NCI-H526 (cell line): ENCODE results near the gene ANKRD36C.
"Not testable (repeated sequence)": the region's sequence is repeated elsewhere in the genome, so short reads cannot be mapped to it uniquely, and the experiment has no call there.

ENCODE experiments used
- DNase-seq, 2 experiments: peaks; one replicate each; lab custom pipeline; 2025; lab: John Stamatoyannopoulos, UW

The ANKRD36C gene

DNA sequence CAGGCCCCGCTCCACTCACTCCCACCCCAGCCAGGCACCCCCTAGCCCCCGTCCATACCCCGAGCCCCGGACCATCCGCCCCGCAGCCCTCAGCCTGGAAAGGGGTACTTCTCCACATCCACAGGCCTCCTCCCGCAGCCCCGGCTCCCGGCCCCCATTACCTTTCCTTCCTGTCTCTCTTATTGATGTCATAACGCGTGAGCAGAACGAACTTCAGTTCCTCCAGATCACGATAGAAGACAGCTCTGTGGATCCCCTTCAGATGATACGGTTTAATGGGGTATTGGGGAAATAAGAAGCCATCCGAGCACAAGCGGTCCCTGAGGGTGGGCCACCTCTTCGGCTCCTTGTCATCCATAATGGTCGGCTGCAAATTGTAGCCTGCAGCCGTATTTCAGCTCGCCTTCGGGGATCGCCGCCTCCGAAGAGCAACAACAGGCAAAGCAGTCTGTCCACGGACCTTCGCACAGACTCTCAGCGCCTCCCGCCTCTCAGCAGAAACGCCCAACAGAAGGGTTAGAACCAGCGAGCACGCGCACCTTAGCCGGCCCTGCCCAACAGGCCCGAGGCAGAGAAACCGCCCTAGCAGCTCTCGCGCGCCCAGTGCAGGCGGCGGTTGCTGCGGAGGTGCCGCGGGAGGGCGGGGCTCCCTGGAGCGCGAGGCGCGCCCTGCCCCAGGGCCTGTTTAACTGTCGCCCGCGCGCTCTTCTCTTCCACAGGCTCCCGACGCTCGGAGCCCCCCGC is at the start of gene ANKRD36C:
TSS of gene ANKRD36C (minus strand) at position 474 of the 744 bp plus-strand sequence. CDS start at position 358, 116 bp downstream.
- DNase-seq: not testable (repeated sequence)

DNA sequence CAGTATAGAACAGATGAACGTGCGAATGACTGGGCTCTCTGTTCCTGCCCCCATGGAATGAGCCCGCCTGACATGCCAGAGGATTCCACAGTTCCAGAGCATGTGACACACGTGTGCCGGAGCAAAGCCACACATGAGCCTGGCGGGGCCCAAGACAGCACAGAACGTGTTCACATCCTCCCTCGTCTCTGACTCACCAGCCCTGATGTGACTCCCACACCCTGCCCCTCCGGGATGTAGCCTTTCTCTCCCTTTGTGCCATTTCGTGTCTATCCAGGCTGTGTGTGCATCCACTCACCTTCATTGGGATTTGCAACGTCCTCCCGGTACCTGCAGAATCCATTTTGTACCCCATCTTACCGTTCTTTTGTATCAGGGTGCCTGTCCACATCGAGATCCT is 43.9 kb upstream of the ANKRD36C start:
- not testable (repeated sequence) for DNase-seq

DNA sequence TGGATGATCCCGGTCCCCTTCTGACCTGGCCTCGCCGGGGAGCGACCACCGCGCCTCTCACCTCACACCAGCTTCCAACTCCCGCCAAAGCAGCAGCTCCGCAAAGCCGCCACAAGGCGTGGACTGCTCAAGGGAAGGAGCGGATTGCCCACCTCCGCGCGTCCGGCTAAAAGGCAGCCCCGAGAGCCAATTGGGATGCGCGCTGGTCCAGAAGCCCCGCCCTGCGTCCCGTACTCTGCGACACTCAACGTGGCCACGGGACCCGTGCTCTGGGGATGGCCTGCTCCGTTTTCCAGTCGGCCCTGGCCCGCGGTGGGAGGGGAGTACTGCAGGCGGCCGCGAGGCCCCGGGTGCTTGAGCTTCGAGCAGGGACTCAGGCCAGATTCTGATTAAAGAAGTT is 43.2 kb upstream of the ANKRD36C start, which contains the start of gene GPAT2:
TSS of gene GPAT2 (minus strand) at position 125 of the 400 bp plus-strand sequence. CDS start 2,557 bp downstream, outside the sequence.
- DNase-seq: not testable (repeated sequence)

DNA sequence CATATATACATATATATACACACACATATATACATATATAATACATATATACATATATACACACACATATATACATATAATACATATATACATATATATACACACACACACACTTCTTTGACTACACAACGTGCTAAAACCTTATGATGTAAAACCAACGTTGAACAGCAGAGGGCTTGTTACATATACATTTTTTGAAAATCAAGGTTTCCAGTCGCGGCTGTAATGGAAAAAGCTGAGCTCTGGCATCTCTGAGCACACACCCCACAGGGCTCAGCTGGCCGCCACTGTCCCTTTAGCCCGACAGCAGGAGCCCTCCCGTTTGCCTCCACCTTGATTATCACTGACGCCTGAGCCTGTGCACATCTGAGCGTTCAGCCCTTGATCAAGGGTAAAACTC is 42.4 kb upstream of the ANKRD36C start:
- not testable (repeated sequence) for DNase-seq

DNA sequence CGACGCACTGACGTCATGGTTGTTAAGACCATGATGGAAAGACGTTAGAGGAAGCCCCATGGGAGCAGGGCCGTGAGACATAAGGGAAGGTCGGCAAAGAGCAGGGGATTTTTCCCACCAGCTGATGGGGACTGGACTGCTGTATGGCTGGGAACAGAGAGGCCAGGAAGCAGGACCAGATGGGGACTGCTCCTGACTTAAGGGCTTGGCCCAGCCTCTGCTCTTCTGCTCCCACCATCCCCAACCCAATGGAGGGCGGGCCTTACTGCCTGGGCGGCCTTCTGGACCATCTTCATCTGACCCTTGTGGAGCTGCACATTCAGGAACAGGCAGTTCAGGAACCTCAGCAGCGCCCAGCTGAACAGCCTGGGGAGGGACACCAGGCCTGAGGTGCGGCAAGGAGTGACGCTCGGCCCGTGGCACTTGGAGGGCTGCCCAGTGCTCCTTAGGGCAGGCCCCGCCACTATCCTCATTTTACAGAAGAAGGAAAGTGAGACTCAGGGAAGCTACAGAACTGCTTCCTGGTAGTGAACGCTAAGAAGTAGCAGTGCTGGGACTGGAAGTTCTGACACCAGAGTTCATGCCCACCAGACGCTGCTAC is 36.2 kb upstream of the ANKRD36C start:
- not testable (repeated sequence) for DNase-seq

DNA sequence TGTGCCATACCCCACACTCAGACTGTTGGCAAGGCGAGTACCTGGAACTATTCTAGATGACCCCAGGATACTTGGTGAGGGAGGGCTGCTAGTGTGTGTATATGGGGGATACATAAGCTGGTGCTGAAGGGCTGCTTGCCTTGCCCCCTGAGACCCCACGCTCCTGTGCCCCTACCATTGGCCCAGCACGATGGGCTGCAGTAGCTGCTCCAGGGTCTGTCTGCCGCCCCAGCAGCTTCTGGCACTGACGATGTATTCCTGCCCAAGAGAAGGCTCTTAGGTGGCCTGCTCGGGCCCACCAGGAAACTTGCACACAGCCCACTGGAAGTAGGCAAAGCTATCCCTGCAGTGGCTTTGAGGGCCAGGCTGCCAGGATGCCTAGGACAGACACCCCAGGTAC is 34.1 kb upstream of the ANKRD36C start:
- DNase-seq: not testable (repeated sequence)

DNA sequence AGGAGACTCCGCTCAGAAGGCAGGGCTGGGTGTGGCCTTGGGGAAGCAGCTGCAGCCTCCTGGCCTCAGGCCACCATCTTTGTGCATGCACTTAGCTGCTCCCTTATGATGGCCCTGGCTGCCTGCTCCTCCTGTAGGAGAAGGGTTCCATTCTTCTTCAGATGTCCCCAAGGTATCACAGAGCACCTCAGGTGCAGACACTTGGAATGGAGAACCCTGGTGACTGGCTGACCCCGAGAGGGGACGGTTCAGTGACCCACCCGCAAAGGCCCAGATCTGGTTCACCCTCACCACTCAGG is 33.5 kb upstream of the ANKRD36C start:
- no peak for DNase-seq

DNA sequence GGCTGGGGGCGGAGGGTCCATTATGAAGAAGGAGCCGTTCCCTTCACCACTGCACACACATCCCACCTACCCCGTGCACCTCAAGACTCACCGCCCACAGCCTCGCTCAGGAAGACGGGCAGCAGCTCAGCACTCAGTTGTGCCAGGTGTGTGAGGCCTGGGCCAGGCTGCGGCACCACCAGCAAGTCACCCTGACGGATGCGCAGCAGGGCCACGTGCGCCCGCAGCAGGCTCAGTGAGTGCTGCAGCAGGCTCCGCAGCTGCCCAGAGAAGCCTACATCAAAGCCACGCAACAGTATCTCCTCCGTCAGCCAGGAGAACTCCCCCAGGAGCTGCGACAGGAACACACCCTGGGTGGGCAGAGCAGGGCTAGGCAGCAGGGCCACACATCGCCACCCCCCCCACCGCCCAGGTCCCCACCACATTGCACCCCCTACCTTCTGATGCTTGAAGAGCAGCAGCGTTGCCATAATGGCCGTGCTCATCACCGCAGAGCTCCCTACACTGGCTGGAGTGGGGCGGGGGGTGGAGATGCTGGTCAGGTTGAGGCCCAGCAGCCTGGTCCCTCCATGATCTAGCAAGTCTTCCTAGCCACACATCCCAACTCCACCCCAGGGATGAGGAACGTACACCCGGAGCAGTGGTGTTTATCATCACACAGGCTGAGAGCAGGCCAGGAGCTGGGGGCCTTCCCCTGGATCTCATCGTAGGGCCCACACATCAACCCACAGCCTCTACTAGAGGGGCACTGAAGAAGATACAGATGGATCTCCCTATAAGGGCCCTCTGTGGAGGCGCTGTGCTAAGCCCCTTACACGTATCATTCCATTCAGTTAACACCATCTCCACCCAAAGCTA is 32.9 kb upstream of the ANKRD36C start:
- no peak for DNase-seq

DNA sequence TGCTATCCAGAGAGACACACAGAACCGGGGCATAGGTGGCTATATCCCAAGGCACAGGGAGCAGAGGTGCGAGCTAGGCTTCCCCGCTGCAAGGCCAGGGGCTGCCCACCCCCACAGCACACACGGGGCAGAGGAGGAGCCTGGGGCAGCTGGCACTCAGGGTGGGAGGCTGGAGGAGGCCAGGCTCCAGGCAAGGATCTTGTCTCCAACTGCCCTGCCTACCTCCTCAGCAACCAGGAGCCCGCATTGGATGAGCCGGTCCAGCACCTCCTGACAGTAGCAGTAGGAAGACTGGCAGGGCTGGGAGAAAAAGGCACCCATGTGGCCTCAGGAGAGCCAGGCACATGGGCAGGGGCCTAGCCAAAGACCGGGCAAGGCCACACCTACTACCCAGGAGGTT is 32.1 kb upstream of the ANKRD36C start:
- not testable (repeated sequence) for DNase-seq

DNA sequence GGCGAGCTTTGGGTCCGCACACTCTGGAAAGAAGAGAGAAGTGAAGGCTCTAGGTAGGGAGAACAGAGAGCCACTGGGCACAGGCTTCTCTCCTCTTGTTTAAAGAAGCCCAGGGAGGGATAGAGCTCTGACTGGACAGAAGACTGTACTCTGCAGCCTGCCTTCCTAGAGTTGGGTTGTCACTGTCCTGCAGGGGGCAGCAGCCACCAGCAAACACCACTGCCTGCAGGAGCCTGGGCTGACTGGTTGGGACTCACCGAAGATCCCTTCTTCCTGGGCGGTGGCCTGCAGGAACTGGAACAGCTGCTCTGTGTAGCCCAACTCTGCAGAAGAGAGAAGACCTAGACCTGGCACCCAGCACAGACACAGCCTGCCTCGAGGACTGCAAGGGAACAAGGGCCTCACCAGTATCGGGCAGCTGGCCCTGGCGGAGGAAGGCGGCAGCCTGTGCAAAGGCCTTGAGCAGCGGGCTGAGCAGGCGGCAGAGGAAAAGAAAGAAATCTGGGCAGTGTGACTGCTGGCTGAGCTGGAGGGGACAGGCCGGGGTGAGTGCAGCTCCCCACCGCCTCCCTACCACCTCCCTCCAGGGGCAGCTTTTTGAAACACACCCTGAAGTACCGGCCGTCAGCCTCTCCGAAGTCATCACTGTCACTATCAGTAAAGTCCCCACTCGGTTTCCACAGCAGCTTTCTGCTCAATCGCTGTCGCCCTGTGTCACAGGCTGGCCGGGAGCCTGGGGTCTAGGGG is 31.2 kb upstream of the ANKRD36C start:
- DNase-seq: not testable (repeated sequence)

DNA sequence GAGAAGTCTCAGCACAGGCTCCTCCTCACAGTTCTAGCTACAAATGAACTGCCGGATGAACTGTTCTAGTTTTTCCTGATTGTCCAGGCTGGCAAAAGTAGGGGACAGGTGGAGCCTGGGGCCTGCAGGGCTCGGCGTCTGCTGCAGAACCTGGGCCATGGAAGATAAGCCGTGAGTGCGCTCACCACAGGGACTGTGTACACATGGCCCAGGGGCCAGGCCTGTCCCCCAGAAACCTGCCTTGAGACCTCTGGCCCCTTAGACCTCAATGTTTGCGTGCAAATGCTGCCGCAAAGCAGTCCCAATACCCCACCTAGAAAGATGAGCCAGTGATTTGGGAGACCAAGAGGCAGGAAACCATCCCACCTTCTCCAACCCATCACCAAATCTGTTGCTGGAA is 30.5 kb upstream of the ANKRD36C start:
- DNase-seq: not testable (repeated sequence)

DNA sequence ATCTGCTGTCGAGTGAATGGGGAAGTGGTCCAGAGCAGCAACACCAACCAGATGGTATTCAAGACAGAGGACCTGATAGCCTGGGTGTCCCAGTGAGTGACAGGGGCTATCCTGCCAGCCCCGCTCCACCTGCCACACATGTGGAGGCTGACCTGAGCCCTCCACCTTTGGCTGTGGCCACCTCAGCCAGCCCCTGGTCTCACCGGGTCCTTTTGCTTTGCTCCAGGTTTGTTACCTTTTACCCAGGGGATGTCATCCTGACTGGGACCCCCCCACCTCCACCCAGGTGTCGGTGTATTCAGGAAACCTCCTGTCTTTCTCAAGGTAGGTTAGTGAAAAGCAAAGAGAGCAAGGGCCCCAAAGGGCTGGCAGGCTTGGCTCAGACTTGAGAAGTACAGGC is 29.5 kb upstream of the ANKRD36C start:
- DNase-seq: not testable (repeated sequence)

DNA sequence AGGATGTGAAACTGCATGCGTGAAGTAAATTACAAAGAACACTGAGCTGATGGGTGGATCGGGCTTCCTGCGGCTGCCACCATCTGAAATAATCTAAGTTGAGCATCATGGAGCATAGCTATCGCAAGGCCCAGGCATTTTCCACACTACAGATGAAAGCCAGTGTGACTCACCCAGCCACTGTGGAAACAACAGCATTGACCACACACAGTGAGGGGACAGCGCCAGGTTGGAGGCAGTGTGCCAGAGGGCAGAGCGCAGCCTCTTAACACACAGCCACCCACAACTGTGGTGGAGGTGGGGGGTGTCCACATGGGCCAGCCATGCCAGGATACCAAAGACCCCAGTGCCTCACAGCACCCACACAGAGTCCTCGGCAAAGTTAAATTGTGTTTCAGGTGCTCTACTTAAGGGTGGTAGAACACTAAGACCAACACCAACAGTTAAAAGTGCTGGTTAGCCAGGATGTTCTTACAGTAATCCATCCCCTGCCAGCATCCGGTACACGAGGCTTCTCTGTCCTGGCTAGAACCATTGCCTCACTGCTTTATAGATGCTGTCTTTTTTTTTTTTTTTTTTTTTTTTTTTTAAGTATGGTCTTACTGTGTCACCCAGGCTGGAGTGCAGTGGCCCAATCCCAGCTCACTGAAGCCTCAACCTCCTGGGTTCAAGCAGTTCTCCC is 28.4 kb upstream of the ANKRD36C start:
- not testable (repeated sequence) for DNase-seq

DNA sequence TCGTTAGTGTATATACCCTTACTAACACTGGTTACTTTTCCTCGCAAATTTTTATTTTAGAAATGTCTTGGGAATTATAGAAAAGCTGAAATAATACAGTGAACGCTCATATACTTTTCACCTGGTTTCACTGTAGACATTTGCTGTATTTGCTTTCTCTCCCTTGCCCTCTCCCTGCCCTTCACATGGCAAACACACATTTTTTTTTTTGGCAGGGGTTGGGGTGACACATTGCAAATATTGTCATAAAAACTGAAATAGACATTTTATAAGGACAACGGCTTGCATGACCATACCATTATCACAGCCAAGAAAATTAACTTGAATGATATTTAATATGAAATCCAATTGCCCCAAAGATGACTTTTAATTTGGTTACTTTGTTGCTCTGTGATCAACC is 24.7 kb upstream of the ANKRD36C start:
- DNase-seq: not testable (repeated sequence)

DNA sequence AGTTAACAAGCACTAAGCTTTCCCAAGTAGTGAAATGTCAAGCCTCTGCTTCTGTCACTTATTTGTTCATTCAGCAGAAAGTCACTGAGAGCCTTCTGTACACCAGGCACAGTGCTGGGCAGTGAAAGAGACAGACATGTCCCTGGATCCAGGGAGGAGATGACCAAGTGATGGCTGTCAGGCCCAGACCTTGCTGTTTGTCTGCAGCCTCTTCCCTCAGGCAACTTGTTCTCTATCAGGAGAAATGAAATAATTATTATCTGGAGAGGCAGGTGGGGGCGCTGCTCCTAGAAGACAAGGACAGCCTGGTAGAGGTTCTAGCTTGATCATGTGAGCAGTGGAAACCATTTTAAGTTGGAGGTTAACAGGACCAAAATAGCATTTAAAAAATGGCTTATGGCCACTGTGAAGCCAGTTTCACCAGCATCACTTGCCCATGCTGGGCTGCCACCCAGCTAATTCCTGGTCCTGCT is 21.2 kb upstream of the ANKRD36C start:
- not testable (repeated sequence) for DNase-seq

DNA sequence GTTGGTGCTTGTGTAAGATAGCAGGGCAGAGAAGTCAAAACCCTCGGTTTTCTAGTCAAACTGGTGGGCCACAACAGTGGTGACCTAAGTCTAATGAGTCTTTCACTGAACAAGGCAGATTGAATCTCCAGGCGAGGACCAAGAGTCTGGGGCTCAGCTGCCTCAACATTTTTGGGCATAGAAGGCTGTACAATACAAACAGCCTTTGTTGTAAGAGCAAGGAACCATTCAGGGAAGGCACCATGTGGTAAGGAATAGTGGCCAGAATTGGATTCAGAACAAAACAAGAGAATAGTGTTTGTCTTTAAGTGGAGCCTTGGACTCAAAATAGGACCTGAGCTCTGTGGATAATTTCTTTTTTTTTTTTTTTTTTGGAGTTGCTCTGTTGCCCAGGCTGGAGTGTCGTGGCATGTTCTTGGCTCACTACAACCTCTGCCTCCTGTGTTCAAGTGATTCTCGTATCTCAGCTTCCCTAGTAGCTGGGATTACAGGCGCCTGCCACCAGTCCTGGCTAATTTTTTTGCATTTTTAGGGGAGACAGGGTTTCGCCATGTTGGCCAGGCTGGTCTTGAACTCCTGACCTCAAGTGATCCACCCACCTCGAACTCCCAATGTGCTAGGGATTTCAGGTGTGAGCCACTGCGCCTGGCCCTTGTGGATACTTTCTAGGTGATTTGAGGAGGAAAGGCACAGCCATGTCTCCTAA is 20.6 kb upstream of the ANKRD36C start:
- DNase-seq: not testable (repeated sequence)

DNA sequence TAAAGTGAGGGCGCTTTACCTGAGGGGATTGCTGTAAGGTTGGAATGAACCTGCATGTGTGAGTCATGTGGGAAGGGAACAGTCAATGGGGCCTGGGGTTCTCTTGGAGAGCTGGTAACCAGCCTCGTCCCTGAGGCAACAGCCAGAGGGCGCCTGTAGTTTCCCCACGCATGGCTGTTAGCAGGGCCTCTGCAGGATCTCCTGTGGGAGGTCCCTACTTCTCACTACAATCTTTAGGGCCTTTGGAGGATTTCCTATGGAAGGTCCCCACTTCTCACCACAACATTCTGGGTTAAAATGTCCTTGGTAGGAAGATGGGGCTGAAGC is 19.5 kb upstream of the ANKRD36C start:
- not testable (repeated sequence) for DNase-seq

DNA sequence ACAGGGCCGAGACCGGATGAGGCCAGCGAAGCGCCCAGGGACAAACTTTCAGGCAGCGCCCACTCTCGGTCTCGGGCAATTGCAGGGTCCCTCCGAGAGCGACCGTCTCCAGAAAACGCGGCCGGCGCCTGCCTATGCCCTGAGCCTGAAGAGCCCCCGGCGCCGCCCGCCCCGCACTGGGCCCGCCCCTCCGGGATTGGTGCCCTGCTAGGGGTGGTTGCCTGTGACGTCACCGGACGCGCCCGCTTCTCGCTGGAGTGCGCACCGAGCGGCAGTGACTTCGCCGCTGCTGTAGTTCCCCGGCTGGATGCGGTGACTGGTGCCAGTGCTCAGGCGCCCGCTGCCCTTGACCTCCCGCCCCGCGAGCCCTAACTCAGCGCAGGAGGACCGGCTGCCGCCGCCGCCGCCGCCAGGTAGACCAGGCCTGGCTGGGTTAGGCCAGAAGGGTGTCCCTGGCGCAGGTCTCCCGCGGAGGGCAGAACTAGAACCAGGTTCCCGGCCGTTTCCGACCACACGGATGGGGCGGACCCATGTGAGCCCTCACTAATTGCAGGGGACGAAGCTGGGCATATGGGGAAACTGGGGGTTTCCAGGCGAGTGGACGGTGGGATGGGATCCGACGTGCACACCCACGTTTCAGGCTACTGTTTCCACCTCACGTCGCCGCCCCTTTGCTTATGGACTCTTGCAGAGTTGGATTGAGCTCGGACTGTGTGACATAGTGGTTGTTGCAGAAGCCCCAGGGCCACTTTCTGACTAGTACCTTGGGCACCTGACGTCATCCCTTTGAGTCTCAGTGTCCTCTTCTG is 18.9 kb upstream of the ANKRD36C start:
- DNase-seq: not testable (repeated sequence)

DNA sequence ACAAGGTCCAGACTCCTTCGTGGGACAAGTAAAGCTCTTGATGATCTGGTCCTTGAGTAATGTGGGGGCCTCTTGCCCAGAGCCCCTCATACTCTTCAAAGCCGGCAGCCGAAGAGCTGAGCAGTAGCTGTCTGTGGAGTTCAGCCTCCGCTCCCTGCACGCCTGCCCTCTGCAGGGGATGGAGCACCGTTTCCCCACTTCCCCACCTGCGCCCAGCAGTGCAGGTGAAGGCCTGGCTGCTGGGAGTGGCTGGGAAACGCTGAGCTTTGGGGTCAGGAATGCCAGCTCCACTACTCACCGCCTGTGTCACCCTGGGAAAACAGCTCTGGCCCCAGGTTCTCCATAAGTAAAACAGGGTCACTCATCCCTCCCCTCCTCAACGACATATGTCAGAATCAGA is 18.2 kb upstream of the ANKRD36C start:
- DNase-seq: not testable (repeated sequence)

DNA sequence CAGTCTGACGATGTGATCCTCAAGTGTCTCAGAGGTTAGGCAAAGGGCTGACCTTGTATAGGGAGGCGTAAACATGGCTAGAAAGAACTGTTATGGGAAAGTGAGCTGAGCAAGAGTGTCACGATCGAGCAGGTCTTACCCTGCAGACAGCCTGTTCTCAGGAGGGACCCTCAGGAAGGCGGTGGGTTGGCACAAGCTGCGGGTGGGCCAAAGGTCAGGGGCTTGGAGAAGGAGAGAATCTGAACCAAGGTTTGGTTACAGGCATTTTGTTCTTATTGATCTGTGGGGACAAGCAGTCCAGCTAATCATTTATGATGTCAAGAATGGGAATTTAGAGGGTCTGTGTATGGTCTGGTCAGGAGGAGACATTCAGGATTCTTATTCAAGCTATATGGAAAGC is 16.4 kb upstream of the ANKRD36C start:
- DNase-seq: not testable (repeated sequence)
